ENCODE measurements around the gene DDT.
"Not testable (repeated sequence)": the region's sequence is repeated elsewhere in the genome, so short reads cannot be mapped to it uniquely, and the experiment has no call there.

- not testable (repeated sequence) for TF ChIP-seq CTCF, EZH2, EZH2phosphoT487 (IDR thresholded peaks at IDR 0.05)
These were observed 34.1 kb downstream of the DDT start for GRCh38 chr22:23940166-23940565.

Data from neural progenitor cell (in vitro differentiated cells).